ENCODE results near the gene ZNF32. TPM values are rescaled to one million over a fixed set of nuclear protein-coding genes. Genes with fewer than 3 reads are reported as not detected.

Gene ZNF32
- total and polyA plus RNA-seq, 2 of the 8 experiments (the other 6 are each of a cell fraction or from before 2014, with no cell fraction given) = 17.2 to 22.5 TPM

GRCh38 chr10:43666552-43666951 lies 17.9 kb upstream of the ZNF32 start:
- no peak for DNase-seq (ENCODE audit: low read depth in 1 of 2, low spot score in 2 of 2)
- TF ChIP-seq EZH2 (IDR thresholded peaks at IDR 0.05; ENCODE audit: low read depth, low read length, severe bottlenecking) (no peak), BACH1 (IDR thresholded peaks at IDR 0.05; ENCODE audit: low read length) (no peak), GABPA (IDR thresholded peaks at IDR 0.05; ENCODE audit: borderline replicate concordance, insufficient read depth, low read length) (no peak), YY1 (IDR thresholded peaks at IDR 0.05; ENCODE audit: low read depth, low read length) (no peak), RFX5 (IDR thresholded peaks at IDR 0.05; ENCODE audit: borderline replicate concordance, low read depth, low read length) (no peak), CTBP2 (IDR thresholded peaks at IDR 0.05; ENCODE audit: borderline replicate concordance, insufficient read depth, insufficient read length, low read length) (no peak), RBBP5 (IDR thresholded peaks at IDR 0.05; ENCODE audit: borderline replicate concordance, low read depth, low read length) (no peak), ASH2L (IDR thresholded peaks at IDR 0.05; ENCODE audit: low read length) (no peak)
- TF ChIP-seq, protein P1, sequence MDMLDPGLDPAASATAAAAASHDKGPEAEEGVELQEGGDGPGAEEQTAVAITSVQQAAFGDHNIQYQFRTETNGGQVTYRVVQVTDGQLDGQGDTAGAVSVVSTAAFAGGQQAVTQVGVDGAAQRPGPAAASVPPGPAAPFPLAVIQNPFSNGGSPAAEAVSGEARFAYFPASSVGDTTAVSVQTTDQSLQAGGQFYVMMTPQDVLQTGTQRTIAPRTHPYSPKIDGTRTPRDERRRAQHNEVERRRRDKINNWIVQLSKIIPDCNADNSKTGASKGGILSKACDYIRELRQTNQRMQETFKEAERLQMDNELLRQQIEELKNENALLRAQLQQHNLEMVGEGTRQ (IDR thresholded peaks at IDR 0.05; ENCODE audit: low read length) = no peak
- TF ChIP-seq, protein P2, sequence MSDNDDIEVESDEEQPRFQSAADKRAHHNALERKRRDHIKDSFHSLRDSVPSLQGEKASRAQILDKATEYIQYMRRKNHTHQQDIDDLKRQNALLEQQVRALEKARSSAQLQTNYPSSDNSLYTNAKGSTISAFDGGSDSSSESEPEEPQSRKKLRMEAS (IDR thresholded peaks at IDR 0.05) = no peak
- TF ChIP-seq, protein P3, sequence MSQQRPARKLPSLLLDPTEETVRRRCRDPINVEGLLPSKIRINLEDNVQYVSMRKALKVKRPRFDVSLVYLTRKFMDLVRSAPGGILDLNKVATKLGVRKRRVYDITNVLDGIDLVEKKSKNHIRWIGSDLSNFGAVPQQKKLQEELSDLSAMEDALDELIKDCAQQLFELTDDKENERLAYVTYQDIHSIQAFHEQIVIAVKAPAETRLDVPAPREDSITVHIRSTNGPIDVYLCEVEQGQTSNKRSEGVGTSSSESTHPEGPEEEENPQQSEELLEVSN (IDR thresholded peaks at IDR 0.05) = no peak

More at GRCh38 chr10:43666552-43666951, 17.9 kb upstream of the ZNF32 start:
- H3K23me2 ChIP-seq (ENCODE audit: low read depth, low read length) = no peaks in the 10 kb centered on the region; the same call in 1 of the 2 replicates
- H3K4me1 ChIP-seq (replicated peaks in 1 of 4; ENCODE audit: control insufficient read depth in 3 of 4, insufficient read depth in 4 of 4, low read length in 3 of 4) = 0 out of 7 replicates have a peak, but pooled peaks cover 0 to 6% (median 0%) of the 10 kb centered on the region in 4 experiments
- H4K20me1 ChIP-seq (replicated peaks in 1 of 2; ENCODE audit: control insufficient read depth in 1 of 2, insufficient read depth in 2 of 2, low read length in 2 of 2) = no peaks in the 10 kb centered on the region
- no peak overlapping the region for H2BK12ac ChIP-seq (ENCODE audit: low read depth, low read length)
- no peak overlapping the region for H3K9ac ChIP-seq (replicated peaks in 1 of 4; ENCODE audit: extremely low read depth in 1 of 4, low read depth in 3 of 4, low read length in 3 of 4)
- H3K4ac ChIP-seq (replicated peaks; ENCODE audit: insufficient read length, low read depth, low read length) = no peak overlapping the region
- no peak overlapping the region for H2AFZ ChIP-seq (ENCODE audit: low read length)
- H3K23ac ChIP-seq (ENCODE audit: insufficient read length) = no peak overlapping the region
- H4K5ac ChIP-seq (ENCODE audit: insufficient read length, low read depth, low read length) = no peak overlapping the region
- no peaks in the 10 kb centered on the region for H3K79me2 ChIP-seq (ENCODE audit: control insufficient read depth in 1 of 2, insufficient read depth in 2 of 2, low read length in 2 of 2)
- FAIRE-seq = no peak
- H2BK5ac ChIP-seq (ENCODE audit: low read depth, low read length) = no peak overlapping the region
- H4K91ac ChIP-seq (replicated peaks; ENCODE audit: insufficient read length, low read length) = no peak overlapping the region
- POLR2A ChIA-PET (ENCODE audit: partially characterized antibody) = interaction anchor here (1.5 kb wide), 1 partner anchor 270 kb away, joined by 3 read pairs; no protein-coding TSS in a partner anchor
- H3K4me2 ChIP-seq (ENCODE audit: insufficient read depth in 1 of 2, low read depth in 2 of 2, low read length in 2 of 2) = peak overlapping the region in 1 of 2 experiments; percentile 45; a peak in 1 of 4 replicates
- no peak overlapping the region for H3K56ac ChIP-seq (replicated peaks; ENCODE audit: insufficient read length, low read depth, low read length)
- H3K18ac ChIP-seq (ENCODE audit: extremely low read depth, low read length) = no peak overlapping the region
- no peak overlapping the region for H2BK20ac ChIP-seq (ENCODE audit: low read length)
- no peak overlapping the region for H3K14ac ChIP-seq (ENCODE audit: insufficient read length)
- H2BK120ac ChIP-seq (replicated peaks; ENCODE audit: low read depth, low read length) = no peak overlapping the region
- CTCF ChIA-PET (ENCODE audit: partially characterized antibody) = interaction anchor here (0.9 to 2.2 kb wide), 2 partner anchors 19 to 23 kb away, joined by 3 to 7 read pairs; no protein-coding TSS in a partner anchor
- H3K27me3 ChIP-seq (replicated peaks in 1 of 4; ENCODE audit: control insufficient read depth in 3 of 4, extremely low read depth in 1 of 4, insufficient read depth in 3 of 4, low read length in 3 of 4) = peaks cover 0 to 26% (median 3%) of the 10 kb centered on the region in 4 experiments; a peak in 5 of 7 replicates
- no peak overlapping the region for H4K8ac ChIP-seq (ENCODE audit: extremely low read depth, insufficient read depth, low read length)
- no peaks in the 10 kb centered on the region for H3K79me1 ChIP-seq (ENCODE audit: low read depth, low read length)
- H2BK15ac ChIP-seq (ENCODE audit: low read length) = 0 out of 2 replicates have a peak overlapping the region, but pooled peaks have one; percentile 6
- 87% methylated on average over 9 of the region's 9 CpGs; no CpG with 5 or more reads in 1 of the 2 experiments for WGBS, 2 experiments (ENCODE audit: extremely low coverage in 1 of 2, insufficient coverage in 1 of 2, insufficient read length in 1 of 2, insufficient replicate concordance in 2 of 2, low coverage in 1 of 2, low lambda C conversion rate in 2 of 2, missing lambda C conversion rate in 1 of 2)
- no peaks in the 10 kb centered on the region for H3K36me3 ChIP-seq (ENCODE audit: control insufficient read depth in 2 of 4, insufficient read depth in 4 of 4, low read length in 3 of 4)
- H3K9me3 ChIP-seq (ENCODE audit: insufficient read depth in 2 of 2, low read depth in 1 of 2, low read length in 1 of 2) = no peaks in the 10 kb centered on the region
- H3K27ac ChIP-seq (ENCODE audit: low read depth, low read length) = no peak overlapping the region
- no peak overlapping the region for H3K4me3 ChIP-seq (ENCODE audit: extremely low read depth in 1 of 4, insufficient read depth in 2 of 4, low read depth in 3 of 4, low read length in 4 of 4)
- no peak overlapping the region for H2AK5ac ChIP-seq (ENCODE audit: low read depth, low read length)
